GM21737 (cell line): ENCODE data around the gene PSMB7.

Experiments used
- ATAC-seq: cut with Tn5 transposase; IDR thresholded peaks from one replicate; pipeline ENCODE4 v1.9.1; 2021; ENCODE audit warnings: mild to moderate bottlenecking, moderate library complexity; ENCODE audit not compliant: unreplicated experiment

The PSMB7 gene

DNA sequence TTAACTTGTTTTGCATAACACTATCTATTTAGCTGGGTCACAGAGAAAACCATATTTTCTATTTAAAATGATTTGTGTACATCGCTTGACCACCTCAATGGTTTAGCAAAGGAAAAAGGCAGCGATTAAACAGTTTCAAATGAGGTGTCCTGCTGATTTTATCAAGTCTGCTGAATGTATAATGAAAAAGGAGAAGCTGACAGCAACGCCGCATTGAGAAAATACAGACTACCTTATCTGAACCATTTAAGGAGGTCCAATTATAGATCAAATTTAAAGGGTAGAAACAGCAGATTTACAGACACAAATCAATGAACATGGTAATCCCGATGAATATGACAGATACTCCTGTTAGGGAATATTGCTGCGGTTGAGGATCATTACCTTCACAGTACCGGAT, 29.6 kb downstream of the PSMB7 start:
- no peak for ATAC-seq

DNA sequence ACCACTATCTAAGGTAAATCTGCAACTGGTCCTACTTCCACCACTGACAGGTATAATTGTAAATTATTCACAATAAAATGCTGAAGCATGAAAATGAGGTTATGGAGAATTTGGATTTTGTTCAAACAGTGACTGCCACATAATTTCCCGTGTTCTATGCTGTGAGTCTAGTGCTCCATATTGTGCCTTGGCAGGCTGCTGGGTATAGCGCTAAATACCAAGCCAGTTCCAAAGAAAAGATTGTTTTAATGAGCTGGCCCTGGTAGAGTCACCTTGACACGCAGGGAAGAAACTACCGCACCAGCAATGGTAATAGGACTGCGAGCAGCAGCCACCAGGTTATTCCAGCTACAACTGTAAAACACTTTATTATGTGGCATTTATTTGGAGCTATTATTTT, 30.4 kb downstream of the PSMB7 start:
- ATAC-seq, result no peak

DNA sequence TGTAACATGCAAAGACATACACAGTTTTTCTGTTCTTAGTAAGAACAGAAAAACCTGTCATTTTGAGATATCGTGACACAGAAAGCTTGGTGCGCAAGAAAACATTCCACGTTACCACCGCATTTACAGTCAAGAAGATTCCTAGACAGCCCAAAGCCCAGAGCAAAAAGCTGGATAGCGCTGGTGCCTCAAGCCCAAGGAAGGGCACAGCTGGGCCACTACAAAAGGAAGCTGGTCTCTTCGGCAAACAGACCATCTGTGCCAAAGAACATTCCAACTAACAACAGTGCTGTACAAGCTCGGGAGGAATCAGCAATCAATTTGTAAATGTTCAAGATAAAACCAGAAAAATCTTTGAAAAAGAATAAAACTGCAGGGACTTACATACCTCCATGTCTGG, 31.0 kb downstream of the PSMB7 start:
- no peak for ATAC-seq

DNA sequence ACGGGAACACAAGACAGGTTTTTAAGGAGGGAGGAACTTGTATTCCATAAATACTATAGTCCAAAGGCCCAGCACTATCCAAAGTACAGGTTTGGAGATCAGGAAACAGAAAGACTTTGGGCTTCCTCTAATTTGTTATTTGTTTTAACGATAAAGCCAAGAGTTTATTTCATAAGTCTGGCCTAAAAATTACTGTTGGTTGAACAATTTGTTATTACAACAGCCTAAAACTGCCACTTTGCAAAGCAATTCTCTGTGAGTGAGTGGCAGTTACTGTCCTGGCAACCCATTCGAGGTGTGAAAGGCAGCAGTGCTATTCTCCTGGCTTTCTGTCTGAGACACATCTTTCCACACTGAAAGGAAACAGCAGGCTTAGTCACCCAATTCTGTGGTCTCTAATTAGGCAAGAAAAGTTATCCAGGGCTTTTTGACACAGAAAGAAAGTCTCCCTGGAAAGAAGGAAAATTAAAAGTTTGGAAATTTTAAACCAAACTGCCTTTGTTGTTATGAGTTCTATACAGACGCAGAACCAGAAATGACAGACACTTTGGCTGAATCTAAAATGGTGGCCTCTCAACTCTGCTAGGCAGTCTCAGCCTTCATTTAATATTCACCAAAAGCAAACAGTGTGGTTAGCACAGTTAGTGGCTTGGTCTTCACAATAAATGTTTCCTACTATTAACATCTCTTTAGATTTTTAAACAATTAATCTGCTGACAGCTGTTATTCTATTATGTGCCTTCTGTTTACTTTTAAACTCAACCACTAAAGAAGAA, 33.9 kb downstream of the PSMB7 start:
- ATAC-seq, result no peak

DNA sequence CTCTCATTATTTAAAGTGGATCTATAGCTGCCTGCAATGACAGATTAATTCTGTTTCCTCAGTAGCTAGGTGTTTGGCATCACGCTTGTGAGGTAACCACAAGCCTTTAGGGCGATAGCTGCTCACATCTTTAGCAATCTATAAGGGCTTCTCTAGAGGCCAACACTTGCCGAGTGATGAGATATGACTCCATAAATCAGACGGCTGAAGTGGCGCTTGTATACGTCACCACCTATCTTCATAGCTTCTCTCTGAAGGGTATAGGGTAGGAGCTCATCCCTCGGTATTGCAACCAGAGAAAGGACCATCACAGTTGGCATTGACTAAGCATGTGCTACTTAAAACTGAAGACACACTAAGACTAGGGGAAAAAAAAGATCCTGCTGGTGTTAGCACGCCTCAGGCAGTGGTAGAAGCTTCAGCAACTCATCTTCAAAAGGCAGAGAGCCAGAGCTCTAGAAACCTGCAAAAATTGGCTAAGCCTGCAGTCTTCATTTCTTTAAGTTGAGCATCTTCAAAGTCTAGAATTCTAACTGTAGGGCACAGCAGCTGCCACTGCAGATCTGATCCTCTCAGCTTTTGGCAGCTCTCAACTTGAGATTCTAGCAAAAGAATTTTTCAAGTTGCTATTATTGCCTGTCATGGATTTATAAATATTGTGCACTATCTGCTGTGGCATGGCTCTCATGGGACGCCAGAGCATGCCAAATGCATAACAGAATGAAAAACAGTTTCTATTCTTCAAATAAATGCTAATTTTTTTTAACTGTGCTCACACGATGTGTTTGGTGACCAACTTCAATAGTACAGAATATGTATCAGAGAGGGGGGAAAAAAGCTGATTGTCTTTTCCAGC, 37.5 kb downstream of the PSMB7 start:
- ATAC-seq, result no peak

DNA sequence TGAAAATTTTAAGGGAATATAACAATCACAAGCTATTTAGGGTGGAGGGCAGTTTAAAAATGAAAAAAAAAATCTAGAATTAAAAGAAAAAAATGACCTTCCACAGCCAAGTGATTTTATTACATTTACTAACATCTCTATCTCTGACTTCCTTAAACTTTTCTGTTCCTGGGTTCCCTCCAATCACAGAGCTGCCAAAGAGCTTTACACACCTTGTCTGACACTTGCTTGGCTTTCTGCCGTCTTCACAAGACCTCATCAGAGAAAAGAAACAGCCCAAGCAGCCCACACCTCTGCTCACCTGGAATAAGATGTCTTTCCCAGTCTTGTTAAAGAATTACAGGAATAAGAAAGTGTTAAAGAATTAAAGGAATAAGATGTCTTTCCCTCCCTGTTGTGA, 38.9 kb downstream of the PSMB7 start:
- no peak for ATAC-seq

DNA sequence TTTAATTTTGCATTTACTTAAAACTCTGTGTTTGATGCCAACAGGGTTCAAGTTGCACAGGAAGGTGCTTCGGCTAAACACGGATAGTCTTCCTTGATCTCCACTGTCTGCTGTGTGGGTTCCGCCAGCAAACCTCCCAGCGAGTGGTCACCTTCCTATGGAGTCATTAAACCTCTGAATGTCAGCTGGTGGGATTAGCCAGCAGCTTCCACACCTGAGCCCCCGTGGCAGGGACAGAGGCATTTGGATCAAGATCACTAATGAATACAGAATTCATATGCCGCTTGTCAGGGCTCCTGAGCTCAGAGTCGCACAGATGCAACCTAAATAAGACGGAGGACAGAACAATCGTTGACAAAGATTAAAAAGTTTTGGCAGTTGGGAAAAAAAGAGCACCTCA, 39.5 kb downstream of the PSMB7 start:
- no peak for ATAC-seq

DNA sequence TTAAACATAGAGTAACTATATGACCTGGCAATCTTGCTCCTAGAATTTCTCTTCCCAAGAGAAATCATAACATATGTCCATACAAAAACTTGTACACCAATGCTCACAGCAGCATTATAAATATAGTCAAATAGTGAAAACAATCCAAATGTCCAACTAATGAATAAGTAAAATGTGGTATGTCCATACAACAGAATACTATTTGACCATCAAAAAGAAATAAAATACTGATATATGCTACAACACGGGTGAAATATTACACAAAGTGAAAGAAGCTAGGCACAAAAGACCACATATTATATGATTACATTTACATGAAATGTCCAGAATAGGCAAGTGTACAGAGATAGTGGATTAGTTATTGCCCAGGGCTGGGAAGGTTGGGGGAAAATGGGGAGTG, 41.4 kb downstream of the PSMB7 start:
- no peak for ATAC-seq

DNA sequence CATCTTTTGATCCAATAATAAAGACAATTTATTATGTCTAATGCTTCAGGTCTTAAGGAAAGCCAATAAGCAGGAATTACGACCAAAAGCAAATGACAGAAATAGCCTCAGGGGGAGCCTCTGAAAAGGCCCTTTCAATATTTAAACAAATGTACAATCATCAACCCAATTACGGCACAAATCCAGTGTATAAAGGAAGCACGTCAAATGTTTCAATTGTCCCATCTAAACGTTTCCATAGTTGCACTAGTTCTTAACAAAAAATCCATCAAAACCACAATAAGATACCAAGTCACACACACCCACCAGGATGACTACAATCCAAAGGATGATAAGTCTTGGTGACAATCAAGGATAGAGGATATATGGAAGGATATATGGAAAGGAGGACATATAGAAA, 41.9 kb downstream of the PSMB7 start:
- ATAC-seq, result no peak

DNA sequence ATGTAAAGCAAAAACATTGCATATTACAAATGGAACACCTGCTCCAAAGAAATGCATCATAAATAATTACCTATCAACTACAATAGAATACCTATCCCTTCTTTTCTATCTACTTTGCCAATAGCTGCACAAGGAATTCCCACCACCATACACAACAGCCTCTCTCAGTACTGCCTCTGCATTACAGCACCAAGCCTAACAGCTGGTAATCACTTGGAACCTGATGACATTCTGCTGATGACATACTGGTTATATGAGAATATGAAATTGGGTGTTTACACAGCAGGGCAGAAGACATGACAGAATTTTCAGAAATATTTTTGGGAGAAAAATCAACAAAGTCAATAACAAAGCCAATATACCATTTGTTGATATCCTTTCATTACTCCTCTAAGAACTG, 43.2 kb downstream of the PSMB7 start:
- ATAC-seq, result no peak

DNA sequence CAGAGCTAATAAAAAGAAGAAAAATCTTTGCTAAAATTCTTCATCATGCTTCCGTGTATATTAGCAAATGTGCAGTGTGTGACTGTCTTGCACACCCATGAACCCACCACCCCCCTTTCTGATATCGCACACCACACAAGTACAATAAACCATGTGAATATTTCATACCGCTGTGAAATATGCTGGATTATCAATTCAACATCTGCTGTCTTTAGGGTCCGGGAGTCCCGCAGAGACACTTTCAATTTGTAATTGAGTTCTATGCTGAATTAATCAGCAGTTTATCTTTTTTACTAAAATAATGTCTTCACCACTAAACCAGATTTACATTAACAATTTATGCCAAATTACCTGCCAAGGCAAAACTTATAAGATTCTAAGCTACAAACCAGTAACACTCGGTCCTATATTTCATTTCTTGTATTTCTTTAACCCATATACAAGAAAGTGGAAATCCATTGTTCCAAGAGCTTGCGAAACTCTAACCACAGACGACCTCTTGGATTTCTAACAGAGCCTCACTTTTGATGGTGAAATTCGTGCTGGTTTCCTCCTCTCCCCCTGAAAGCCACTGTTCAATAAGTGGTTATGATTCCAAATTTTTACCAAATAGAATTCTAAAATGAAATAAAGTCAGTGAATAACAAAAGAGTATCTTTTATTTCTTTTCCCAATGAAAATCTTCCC, 44.2 kb downstream of the PSMB7 start:
- ATAC-seq, result no peak

DNA sequence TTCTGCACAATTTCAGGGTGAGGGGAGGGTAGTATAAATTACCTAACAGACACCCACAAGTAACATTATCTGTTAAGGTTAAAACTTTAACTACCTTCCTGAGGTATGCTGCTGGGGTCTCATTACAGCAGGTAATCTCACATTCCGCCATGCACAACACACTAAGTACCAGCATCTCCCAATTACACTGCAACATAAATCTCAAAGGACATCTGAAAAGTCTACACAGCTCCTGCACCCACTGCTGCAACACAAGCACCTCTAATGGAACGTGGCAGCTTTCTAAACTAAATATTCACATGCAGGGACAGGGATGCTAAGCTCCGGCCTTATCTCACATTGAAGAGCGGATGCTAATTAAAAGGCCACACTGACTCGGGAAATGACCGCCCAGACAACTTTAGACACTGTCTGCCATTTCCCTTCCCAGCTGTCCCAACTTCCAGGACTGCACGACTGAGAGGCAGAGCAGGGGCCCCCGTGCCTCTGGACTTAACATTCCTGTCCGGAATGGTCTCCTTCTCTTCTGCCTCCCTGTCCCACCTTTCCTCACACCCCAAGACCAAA, 45.9 kb downstream of the PSMB7 start:
- ATAC-seq, result no peak

DNA sequence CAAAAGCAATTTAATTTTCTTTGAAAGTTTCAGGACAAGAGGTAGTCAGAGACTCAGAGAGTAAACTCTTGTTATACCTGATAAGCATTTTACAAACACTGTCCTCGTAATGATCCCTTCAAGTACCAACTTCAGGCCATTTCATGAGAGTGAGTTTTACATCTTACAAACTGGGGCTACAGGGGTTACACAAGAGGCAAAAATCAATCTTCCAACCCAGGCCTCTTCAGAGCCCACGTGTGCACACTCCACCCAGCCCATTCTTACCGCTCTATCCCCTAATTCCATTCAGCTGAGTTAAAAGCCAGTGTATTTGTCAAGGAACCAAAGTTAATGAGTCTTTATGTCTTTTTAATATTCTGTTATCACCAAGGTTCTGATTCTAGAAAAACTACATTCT, 46.5 kb downstream of the PSMB7 start:
- ATAC-seq, result no peak

DNA sequence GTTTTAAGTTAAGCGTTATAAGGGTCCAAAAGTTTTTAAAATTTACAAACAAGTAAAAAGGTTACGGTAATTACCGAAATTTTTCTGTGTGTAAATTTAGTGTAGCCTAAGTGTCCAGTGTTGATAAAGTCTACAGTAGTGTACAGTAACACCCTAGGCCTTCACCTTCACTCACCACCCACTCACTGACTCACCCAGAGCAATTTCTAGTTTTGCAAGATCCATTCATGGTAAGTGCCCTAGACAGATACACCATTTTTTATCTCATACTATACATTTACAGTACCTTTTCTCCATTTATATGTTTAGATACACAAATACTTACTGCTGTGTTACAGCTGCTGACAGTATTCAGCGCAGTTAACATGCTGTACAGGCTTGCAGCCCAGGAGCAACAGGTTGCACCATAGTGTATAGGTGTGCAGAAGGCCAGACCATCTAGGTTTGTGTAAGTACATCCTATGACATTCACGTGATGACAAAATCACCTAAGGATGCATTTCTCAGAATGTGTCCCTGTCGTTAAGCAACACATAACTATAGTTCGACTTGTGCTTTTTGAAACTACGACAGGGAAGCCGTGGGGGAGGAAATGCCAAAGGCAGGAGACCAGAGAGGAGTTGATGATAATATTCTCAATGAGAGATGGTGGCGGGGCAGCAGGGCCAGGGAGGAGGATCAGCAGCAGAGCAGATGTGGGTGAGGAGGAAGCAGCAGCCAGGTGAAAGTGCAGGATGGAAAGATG, 48.6 kb downstream of the PSMB7 start:
- no peak for ATAC-seq

DNA sequence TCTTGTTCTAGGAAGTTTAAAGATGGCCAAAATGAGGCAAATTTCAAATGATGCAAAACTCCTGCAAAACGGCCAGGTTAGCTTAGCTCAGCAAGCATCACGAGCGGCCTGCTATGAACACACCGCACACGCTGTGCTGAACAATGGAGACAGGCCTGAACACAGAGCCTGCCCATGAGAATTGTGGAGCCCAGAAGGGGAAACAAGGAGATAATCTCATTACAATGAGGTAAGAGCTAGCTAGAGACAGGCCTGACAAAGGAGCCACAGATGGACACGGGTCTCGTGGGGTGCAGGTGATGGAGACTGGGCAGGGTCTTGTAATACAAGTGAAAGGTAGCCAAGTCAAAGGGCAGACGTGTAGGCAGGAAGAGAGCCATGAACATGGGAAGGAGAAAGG, 50.2 kb downstream of the PSMB7 start:
- ATAC-seq, result no peak

DNA sequence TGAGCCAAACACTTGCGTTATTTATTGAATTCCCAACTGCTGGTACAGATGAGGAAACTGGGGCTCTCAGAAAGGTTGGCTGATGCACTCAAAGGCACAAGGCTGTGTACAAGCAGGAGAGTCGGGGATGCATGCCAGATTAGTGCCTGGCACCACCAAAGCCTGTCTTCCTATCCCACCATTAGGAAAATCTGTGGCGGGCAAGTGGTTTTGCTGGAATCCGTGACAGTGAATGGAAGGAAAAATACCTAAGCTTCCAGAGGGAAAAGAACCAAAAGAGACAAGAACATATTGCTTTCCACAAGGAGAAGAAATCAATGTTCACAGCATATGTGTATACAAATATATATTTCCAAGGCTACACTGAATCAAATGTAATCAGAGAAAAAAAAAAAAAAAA, 51.1 kb downstream of the PSMB7 start:
- no peak for ATAC-seq

DNA sequence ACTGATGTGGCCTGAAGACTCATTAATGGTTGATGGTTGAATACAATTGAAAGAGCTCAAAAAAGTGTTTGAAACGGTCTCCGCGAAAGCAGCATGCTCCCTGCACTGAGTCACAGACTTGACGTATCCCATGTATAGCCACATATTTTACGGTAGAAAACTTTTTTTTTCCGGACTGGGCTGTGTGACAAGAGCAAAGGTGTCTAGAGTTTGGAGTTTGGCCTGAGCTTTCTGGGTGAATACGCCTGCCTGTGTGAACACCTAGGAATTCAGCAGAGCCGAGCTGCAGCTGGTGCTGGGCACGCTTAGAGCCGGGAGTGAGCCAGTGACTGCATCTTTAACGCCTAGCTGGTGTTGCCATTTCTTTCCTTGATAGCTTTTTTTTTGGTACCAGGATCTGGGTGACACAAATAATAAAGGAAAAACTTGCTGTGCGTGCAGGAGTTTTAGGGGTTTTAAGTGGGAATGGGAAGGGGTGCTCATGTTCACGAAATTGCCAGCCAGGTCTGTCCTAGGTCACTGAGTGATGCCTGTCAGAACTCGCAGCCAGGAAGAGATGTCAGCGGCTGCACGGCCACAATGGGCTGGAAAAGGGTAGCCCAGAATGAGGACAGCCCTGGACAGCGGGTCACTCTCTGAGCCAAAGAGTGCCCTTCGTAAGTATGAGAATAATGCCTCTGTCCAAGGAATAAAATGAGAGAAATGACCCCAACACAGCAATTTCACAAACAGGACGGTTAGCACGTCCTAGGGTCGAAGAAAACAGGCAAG, 51.7 kb downstream of the PSMB7 start:
- ATAC-seq, result no peak

DNA sequence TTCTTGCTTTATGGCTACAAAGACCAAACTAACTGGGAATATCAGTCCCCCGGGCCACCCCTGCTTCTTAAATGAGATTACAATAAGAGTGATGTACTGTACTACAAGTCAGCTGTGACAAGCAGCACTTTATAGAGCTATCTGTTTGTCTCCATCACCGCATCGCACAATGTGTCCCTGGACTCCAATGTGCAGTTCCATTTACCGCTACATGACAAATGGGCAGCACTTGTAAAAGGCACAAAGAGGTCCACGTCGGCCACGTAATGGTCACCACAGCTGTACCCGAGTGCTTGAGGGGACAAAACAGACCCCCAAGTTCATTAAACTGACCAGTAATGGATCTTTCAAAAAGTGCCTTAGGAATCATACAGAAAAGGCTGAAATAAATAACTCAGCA, 54.1 kb downstream of the PSMB7 start:
- ATAC-seq, result no peak

DNA sequence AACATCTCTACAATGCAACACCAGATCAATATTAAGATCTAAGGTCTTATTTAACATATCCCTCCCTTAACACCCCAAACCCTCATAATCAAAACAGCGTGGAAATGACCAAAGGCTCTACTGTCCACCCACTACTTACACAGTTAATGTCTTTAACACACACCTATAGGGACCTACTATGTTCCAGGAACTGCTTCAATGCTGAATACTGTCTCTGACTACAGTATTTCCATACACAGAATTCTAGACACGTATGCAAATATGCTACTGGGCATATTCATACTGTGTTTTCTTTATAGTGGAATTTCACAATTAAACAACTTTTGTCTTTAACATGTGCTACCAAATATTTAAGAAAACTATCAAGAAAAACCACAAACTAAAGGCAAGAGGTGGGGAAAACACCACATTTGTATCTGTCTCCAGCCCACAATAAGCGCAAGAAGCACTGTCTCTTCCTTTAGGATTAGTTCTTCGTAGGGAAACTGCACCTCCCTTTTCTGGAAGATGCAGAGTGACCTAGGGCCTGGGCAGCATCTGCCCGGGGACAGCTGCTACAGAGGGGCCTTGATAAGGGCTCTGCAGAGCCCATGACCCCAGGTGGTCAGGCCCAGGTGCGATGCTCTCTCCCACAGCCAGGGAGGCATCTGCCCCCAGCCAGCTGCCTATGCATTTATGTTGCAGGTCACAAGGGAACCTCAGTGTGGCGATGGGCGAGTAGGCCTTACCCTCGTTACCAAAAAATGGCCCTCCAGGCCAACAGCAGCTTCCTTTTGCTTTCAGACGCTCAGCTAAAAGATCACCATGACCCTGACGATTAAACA, 55.2 kb downstream of the PSMB7 start:
- no peak for ATAC-seq
